HG03575 (cell line): ENCODE results near the gene SNAI3.

Experiments used
- ATAC-seq: cut with Tn5 transposase; IDR thresholded peaks from one replicate; pipeline ENCODE4 v1.9.1; 2021; ENCODE audit not compliant: unreplicated experiment, insufficient number of reproducible peaks, low FRiP score; ENCODE audit errors: extremely low read depth

SNAI3 gene

GRCh38 chr16:88706965-88707826, 20.9 kb upstream of the SNAI3 start:
- no peak for ATAC-seq

GRCh38 chr16:88706229-88706964, 20.1 kb upstream of the SNAI3 start, which contains the start of the genes CTU2 and RNF166:
CTU2 (plus strand) TSS chr16:88706503; CDS start chr16:88706531, 28 bp downstream.
RNF166 (minus strand) TSS chr16:88706408; CDS start chr16:88706325, 83 bp downstream.
- no peak for ATAC-seq

GRCh38 chr16:88705801-88706228, 19.5 kb upstream of the SNAI3 start:
- no peak for ATAC-seq

GRCh38 chr16:88705076-88705684, 18.9 kb upstream of the SNAI3 start:
- ATAC-seq, result no peak

- ATAC-seq, result no peak
These were observed 17.4 kb upstream of the SNAI3 start for GRCh38 chr16:88703486-88704309.

GRCh38 chr16:88702371-88703210, 16.3 kb upstream of the SNAI3 start:
- ATAC-seq, result no peak

- no peak for ATAC-seq
These were observed 15.5 kb upstream of the SNAI3 start for GRCh38 chr16:88701581-88702370.

- no peak for ATAC-seq
These were observed 14.6 kb upstream of the SNAI3 start for GRCh38 chr16:88700636-88701482.

GRCh38 chr16:88700322-88700635, 14.0 kb upstream of the SNAI3 start:
- ATAC-seq, result no peak

- ATAC-seq, result no peak
These were observed 12.9 kb upstream of the SNAI3 start for GRCh38 chr16:88699180-88699579.

GRCh38 chr16:88698646-88699045, 12.3 kb upstream of the SNAI3 start:
- no peak for ATAC-seq

- no peak for ATAC-seq
These were observed 11.7 kb upstream of the SNAI3 start for GRCh38 chr16:88697831-88698615.

GRCh38 chr16:88697116-88697830, 11.0 kb upstream of the SNAI3 start:
- ATAC-seq, result no peak

- no peak for ATAC-seq
These were observed 10.1 kb upstream of the SNAI3 start for GRCh38 chr16:88696441-88696840.

GRCh38 chr16:88695753-88696152, 9.4 kb upstream of the SNAI3 start:
- ATAC-seq, result no peak
